ENCODE data around the gene SPTBN4.

- no peak for TF ChIP-seq POLR2AphosphoS5 (IDR thresholded peaks at IDR 0.05; ENCODE audit: low read depth, low read length)
- TF ChIP-seq POLR2A (IDR thresholded peaks at IDR 0.05; ENCODE audit: low read depth, low read length) = no peak
- no peak for TF ChIP-seq TAF1 (IDR thresholded peaks at IDR 0.05; ENCODE audit: borderline replicate concordance, low read depth, low read length)
These were observed 19.2 kb downstream of the SPTBN4 start for GRCh38 chr19:40486017-40486416.
